Measurements from ENCODE around the gene LEP. TPM values are rescaled to one million over a fixed set of nuclear protein-coding genes. Genes with fewer than 3 reads are reported as not detected.

The LEP gene
- total RNA-seq, result 0.89 TPM

DNA sequence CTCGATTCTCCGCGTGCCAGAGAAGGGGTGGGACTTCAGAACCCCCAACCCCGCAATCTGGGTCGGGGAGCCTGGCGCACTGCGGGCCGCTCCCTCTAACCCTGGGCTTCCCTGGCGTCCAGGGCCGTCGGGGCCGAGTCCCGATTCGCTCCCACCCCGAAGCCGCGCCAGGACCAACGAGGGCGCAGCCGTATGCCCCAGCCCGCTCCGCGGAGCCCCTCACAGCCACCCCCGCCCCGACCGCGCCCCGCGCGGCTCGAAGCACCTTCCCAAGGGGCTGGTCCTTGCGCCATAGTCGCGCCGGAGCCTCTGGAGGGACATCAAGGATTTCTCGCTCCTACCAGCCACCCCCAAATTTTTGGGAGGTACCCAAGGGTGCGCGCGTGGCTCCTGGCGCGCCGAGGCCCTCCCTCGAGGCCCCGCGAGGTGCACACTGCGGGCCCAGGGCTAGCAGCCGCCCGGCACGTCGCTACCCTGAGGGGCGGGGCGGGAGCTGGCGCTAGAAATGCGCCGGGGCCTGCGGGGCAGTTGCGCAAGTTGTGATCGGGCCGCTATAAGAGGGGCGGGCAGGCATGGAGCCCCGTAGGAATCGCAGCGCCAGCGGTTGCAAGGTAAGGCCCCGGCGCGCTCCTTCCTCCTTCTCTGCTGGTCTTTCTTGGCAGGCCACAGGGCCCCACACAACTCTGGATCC lies at the start of gene LEP:
Gene LEP, plus strand, starts transcription at position 583 of the 691 bp plus-strand sequence. CDS start 10,741 bp downstream, outside the sequence.
- no peak for DNase-seq (ENCODE audit: low spot score)

DNA sequence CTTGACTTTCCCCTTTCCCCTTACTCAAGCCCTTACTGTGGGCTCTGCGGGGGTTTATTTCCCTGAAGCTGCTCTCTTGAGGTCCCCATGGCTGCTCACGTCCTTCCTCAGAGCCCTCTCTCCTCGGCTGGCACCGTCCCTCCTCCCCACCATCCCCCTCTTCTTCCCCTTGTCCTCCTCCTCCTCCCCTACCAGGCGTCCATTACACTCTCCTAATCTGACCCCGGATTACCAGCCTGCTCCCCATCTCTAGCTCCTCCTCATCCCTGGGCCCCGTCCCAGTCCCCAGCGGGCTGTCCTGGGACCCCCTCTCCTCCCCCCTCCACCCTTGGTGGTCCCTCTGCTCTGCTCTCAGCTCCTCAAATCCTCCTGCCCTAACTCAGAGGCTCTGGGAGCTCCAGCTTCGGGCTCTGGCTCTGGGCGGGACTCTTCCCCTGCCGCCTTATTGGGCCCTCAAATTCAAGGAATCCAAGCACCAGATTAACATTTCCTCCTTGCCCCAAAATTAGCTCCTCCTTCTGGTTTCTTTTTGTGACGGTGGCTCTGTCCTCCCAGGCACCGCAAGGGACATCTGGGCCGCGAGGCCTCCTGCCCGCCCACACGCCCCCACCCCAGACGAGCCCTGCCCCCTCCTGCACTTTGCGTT lies 48.5 kb upstream of the LEP start:
- no peak for DNase-seq (ENCODE audit: low spot score)

DNA sequence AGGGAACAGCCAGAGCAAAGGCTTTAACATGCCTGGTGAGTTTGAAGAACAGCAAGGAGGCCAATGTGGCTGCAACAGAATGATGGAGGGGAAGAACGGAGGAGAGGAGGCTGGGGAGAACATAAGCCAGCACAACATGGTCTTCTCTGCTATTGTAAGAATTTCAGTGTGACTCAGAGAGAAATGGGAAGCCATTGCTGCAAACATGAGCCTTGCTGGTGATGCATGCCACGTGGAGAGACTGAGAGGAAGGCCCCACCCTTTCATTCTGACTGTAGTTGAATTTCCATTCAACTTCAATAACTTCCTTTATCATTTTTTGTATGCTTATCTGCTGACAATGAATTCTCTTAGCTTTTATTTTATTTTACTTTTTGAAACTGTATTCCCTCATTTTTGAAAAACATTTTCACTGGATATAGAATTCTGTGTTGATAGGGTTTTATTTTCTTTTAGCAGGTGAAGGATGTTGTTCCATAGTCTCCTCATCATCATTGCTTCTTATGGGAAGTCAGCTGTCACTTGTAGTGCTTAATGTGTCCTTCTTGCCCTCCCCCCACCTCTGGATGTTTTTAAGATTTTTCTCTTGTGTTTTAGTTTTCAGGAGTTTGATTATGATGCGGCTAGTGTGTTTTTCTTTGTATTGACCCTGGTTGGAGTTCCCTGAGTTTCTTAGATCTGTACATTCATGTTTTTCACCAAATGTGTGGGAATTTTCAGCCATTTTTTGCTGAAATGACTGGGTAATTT lies 46.4 kb upstream of the LEP start:
- no peak for DNase-seq (ENCODE audit: low spot score)

DNA sequence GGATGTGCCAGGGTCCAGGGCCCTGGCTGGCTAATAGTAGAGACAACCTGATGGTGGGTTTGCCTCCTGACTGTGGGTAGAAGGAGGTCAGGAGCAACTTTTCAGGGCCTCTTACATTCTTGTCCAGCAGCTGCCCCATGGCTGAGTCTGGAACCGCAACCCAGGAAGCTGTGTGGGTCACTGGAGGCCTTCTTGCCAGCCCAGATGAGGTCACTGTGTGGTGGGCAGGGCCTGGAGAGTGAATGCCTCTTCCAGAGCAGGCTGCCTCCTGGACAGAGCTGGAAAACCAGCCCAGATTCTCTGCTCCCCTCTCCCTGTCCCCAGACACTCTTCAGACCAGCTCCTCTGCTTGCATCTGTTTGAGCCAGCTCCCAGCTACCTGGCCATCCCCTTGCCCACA lies 43.5 kb upstream of the LEP start:
- DNase-seq (ENCODE audit: low spot score), result no peak

DNA sequence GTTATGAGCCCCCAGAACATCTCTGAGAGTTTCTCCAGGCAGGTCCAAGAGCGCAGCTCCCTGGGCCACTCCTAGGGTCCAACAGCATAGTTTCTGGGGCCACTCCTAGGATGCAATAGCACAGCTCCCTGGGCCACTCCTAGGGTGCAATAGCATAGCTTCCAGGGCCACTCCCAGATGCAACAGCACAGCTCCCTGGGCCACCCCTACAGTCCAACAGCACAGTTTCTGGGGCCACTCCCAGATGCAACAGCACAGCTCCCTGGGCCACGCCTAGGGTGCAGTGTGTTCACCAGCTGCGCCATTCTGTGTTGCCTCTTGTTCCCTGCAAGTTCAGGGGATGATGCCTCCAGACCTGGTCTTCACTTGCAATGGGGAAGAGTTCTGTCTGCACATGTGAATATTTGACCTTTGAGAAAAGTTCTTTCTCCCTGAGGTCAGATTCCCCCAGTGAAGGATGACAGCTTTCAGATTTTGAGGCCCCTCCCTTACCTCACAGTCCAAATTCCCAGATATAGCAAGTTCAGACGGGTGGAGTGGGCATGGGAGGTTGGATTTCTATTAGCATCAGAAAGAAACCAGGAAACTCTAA lies 43.0 kb upstream of the LEP start:
- DNase-seq (ENCODE audit: low spot score), result no peak

DNA sequence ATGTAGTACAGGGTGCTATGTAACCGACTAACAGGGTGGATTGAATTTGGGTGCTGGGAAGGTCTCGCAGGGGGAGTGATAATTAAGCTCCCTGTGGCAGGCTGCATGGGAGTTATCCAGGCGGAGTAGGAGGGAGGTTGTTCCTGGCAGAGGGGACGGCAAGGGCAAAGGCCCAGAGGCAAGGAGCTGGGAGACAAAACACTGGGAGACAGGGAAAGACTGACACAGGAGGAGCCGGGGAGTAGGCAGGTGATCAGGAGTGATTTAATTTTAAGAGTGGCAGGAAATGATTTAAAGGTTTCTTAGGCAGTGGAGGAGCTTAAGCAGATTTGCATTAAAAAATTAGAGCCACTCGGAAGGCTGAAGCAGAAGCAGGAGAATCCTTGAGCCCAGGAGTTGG lies 40.7 kb upstream of the LEP start:
- peak; percentile 15 for DNase-seq (ENCODE audit: low spot score)

DNA sequence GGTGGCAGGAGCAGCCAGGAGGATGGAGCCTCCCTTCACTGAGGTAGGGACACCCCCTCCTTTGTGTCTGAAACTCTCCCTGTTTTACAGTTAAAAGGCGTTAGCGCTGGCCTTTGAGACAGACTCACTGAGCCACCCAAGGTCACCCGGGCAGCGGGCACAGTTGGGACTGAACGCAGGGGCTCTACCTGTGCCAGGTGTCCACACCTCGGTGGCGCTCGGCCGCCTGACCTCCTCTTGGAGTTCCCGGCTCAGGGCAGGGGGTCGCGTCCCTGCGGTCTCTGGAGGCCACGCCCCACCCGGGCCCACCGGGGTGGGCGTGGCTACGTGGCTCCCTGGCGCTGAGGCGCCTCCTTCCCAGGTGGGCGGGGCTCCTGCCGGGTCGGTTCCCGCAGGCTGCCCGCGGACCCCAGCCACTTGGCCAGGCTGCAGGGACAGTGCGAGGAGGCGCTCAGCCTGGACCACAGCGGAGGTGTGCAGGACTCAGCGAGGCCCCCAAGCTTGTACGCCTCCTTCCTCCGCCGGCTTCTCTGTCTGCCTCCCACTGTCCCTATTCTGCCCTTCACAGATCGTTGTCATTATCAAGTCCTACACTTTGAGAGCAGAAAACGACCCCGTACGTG lies 39.9 kb upstream of the LEP start:
- DNase-seq (ENCODE audit: low spot score), result peak; percentile 36

DNA sequence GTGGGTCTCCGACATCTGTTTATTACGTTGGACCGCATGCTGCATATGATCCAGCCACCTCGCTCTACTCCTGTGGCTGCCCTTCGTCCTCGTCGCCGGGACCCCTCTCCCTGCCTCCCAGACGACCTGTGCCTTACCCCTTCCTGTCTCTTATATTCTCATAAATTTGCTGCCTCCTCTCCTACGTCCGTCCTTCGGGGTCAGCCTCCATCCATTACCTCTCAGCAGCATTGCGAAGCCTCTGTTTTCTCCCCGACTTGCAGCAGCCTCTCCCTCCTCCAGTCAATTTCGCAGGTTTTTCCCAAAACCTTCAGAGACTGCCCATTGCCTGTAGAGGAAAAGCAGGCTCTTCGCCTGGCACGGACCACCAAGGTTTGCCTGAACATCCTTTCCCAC lies 39.4 kb upstream of the LEP start:
- no peak for DNase-seq (ENCODE audit: low spot score)

DNA sequence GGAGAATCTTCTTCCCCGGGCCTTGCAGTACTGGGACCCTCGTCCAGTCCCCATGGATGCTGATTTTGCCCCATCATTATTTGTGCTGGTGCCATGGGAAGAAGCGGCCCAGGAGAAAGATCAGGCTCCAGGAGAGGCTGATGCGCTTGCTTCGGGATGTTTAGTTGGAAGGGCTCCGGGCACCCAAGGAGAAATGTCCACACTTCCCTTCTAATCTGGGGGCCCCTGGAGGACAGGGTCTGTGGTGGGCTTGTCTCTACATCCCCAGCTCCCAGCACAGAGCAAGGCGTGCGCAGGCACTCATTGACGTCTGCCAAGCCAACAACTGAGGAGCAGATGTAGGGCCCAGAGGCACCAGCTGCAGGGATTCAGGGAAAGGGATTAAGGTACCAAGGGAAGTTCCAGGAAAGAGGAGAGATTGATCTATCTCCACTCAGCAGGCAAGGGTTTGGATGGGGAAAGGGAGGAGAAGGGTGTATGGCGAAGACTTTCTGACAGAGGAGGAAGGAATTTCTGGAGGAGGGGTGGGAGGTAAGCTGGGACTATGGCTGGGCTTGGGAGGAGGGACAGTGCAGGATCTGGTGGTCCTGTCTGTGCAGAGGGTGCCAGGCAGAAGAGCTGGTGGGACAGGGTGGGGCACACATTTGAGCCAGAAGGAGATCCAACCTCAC lies 38.7 kb upstream of the LEP start:
- DNase-seq (ENCODE audit: low spot score), result no peak

DNA sequence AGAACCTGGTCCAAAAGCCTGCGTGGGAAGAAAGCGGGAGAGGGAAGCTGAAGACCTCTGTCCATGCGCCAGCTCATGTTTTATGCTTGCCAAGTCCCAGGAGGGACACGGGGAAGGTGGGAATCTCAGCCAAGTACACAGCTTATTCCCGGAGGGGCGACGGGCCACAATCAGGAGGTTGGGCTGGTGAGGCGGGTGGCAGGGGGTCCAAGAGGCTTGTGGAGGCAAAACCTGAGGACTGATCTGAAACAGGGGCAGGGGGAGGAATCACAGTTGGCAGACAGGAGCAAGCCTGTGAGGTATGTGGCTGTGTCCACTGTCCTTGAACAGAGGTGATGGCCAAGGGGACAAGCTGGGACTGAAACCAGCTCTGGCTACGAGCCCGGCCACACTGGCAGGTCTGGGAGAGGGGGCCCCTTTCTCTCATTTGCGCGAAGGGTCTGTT lies 38.0 kb upstream of the LEP start:
- no peak for DNase-seq (ENCODE audit: low spot score)

DNA sequence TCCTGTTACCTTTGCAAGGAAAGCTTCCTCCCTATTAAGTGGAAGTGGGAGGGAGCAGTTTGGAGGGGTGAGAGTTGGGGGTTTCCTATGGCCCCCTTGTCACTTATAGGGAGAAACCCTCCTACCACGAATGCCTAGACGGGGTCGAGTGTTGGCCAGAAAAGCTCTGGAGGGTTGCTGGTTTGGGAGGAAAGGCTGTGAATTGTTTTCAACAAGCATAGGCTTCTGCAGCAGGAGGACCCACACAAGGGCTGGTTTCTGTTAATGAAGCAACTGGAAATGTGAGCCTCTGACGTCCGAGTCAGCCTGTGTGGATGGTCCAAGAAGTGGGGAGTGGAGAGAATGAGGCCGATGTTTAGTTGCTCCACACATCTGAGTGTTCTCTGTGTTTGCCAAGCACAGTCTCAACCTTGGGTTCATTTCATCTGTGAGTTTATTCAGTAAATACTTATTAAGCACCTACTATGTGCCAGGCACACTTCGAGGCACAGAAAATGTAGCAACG lies 37.3 kb upstream of the LEP start:
- no peak for DNase-seq (ENCODE audit: low spot score)

DNA sequence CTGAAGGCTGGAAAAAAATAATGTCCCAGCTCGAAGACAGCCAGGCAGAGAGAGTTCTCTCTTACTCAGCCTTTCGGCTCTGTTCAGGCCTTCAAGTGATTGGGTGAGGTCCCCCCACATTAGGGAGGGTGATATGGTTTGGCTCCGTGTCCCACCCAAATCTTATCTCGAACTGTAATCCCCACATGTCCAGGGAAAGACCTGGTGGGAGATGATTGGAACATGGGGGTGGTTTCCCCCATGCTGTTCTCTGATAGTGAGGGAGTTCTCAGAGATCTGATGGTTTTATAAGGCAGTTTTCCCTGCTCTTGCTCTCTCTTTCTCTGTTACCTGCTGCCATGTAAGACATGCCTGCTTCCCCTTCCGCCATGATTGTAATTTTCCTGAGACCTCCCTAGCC lies 36.6 kb upstream of the LEP start:
- no peak for DNase-seq (ENCODE audit: low spot score)

DNA sequence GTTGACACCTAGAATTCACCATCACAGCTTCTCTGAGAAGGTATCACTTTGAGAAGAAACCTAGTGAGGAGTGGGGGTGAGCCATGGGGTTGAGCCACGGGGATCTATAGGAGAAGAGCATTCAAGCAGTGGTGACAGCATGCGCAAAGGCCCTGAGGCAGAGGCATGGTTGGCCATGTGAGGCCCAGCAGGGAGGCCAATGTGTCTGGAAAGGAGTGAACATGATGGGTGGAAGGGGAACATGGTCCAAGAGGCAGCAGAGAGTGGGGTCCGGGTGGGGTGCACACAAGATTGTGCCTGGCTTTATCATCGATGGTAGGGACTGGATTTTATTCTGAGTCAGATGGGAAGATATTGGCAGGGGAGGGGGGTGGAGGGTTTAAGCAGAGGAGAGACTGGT lies 36.0 kb upstream of the LEP start:
- DNase-seq (ENCODE audit: low spot score), result no peak

DNA sequence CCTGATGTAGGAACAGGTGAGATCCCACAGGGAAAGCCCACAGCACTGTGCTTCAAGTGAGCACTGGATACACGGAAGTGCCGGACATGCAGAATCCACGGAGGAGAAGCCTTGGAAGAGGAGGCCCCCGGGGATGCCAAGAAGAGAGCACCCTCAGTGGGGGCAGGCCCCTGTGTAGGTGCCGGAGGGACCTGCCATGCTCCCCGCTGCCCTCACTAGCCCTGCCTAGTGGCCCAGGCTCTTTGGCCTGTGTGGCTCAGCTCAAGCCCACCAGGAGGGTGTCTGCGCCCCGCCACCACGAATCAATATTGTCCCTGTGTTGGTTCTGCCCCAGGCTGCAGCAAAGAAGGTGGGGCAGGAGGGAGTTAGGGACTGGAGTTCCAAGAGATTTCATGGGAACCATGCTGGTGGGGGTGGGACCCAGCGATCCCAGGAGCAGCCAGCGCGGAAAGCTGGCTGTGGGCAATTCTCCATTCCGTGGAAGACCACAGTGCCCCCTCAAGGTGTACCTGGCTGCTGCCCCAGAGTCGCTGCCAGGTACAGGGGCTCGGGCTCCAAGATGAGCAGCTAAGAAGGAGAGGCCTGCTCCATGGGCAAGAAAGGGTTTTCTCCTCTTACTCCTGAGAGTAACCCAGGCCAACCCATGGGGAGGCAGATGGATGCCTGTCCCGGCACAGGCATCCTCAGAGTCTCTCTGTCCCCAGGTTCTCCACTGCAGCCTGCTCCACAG lies 34.9 kb upstream of the LEP start:
- DNase-seq (ENCODE audit: low spot score), result no peak

DNA sequence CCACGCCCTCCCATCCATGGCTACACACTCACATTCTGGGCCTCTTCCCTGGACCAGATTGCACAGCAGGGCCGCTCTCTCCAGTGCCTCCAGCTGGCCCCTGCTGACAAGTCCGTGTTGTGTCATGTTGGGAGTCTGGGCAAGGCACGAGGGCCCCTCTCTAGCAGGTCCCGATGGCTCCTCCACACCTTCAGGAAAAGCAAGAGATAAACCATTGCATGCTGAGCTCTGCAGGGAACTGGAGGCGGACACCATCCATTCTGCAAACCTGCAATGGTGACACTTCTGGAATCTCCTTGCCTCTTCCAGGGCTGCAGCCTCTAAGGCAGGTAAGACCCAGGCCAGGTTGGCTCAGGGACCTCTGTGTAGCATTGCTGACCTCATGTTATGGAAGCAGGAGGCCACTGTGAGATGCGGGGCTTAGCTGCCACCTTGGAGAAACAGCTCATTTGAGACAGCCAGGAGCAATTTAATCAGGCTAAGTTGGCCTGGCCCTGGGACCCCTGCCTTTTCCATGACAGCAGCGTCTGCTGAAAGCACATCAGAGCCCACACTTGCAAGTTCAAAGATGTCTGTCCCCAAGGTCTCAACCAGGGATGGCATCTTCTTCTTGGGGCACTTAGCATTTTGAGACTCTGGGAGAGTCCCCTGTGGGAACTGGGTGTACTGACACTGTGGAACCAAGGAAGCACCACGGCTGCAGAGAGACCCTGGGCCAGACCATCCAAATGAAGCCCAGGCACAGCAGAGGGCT lies 34.2 kb upstream of the LEP start:
- no peak for DNase-seq (ENCODE audit: low spot score)

DNA sequence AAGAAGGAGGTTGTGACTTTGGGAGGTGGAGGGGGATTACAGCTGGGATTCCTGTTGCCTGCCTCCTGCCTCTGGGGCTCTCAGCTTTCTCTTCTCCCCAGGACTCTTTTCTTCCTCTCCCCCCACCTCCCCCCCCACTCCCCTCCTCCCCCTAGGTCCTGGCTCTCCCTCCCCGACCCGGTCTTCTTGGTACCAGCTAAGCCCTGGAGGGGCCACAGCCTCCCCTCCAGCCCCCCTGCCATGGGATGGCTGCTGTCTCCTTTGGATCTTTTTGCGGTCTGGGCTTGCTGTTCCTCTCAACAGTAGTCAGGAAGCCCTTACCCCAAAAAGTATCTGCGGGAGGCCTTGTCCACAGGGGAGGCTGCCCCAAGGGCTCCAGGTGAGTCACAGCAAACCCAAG lies 33.5 kb upstream of the LEP start:
- DNase-seq (ENCODE audit: low spot score), result no peak

DNA sequence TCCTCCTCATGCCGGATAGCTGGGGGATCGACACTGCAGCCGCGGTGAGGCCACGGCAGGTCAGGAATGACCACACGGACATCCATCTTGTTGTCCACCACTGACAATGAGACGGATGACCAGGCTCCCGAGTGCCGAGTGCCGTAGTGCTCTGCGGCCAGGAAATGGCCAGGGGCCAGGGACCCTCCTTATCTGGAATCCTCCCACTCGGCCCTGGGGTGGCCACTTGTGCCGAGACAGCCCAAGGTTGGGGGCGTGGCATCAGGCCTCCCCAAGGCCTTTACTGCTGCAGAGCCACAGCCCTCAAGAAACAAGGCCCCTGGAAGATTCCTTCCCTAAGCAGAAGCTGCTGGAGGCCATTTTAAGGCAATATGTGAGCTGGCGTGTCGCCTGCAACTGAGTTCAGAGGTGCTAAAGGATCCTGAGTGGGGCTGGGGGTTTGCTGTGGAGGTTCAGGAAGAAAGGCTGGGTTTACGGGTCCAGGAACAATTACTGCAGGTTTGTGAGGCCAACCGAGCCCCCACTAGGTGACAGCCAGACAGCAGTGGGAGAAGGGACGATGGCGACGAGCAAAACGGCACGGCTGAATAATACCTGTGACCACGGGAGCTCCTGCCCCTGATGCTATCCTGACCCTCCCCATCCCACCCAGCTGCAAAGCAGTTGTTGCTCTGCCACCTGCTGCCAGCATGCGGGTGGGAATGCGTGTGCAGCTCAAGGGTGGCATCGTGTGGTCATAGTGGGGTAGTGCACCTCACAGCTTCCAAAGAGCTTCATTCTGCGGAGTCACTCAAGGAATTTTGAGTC lies 31.6 kb upstream of the LEP start:
- peak; percentile 81 for DNase-seq (ENCODE audit: low spot score)

DNA sequence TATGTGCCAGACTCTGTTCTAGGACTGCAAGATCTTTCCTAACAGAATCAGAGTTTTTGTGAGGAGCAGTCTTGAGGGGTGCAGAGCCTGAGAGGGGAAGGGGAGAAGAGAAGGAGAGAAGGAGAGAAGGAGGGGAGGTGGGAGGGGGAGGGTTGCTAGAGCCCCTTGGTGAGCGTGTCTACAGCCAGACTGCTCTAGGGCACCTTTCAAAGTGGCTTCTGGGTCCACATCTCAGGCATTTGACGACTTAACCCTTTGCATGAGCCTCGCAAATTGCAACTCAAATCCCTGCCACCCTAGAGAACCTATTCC lies 31.1 kb upstream of the LEP start:
- no peak for DNase-seq (ENCODE audit: low spot score)

All from ureter (tissue), 1 donor.